Colonic mucosa (tissue), 4 donors: ENCODE data around the gene MRC2. TPM values are rescaled to one million over a fixed set of nuclear protein-coding genes. Genes with fewer than 3 reads are reported as not detected.

Source experiments
- DNase-seq: peaks from one replicate; pipeline ENCODE4 v3.0.0-alpha.2; 2020
- H3K27ac ChIP-seq: fragments of 200-600 bp; one replicate; pipeline ENCODE4 v1.8.0; 2021
- H3K27me3 ChIP-seq: fragments of 200-600 bp; one replicate; pipeline ENCODE4 v1.8.0; 2021
- H3K36me3 ChIP-seq: fragments of 200-600 bp; one replicate; pipeline ENCODE4 v1.8.0; 2021
- H3K4me1 ChIP-seq: fragments of 200-600 bp; one replicate; pipeline ENCODE4 v1.8.0; 2021; ENCODE audit warnings: mild to moderate bottlenecking
- H3K4me3 ChIP-seq: fragments of 200-600 bp; one replicate; pipeline ENCODE4 v1.8.0; 2021
- H3K9ac ChIP-seq, 2 donors: one replicate each; pipeline ENCODE4 v1.7.0; 2013; ENCODE audit warnings: control low read depth in 2 of 2, low read depth in 2 of 2, low read length in 2 of 2
- H3K9me3 ChIP-seq: fragments of 200-600 bp; one replicate; pipeline ENCODE4 v1.8.0; 2021
- intact Hi-C: fragments of 100-400 bp; cut with DNase I; formaldehyde crosslinking; loops from one replicate; pipeline ENCODE4 v1.14.1; 2022
- total RNA-seq, 2 donors: library from RNA; stranded (reverse); fragmentation: NEBNext Ultra II Directional in 1 of 2; extraction: Animal tissue kit (Norgen Biotek cat#: 25700) in 1 of 2; gene quantifications; one replicate each; pipeline ENCODE4 v1.2.1, GENCODE V29; 2021
- TF ChIP-seq, protein P1 (sequence below): fragments of 200-600 bp; IDR thresholded peaks from one replicate; pipeline ENCODE4 v1.8.0; 2022; ENCODE audit warnings: antibody characterized with exemption, mild to moderate bottlenecking
- donor health status: healthy.
- donor health status: DM: no; HTN: no; CAD: no.
- donor health status: DM: no; HTN: no; CAD: no.

Gene MRC2
- total RNA-seq, 2 donors from 2014 or later = 6.4 to 10.9 TPM

DNA sequence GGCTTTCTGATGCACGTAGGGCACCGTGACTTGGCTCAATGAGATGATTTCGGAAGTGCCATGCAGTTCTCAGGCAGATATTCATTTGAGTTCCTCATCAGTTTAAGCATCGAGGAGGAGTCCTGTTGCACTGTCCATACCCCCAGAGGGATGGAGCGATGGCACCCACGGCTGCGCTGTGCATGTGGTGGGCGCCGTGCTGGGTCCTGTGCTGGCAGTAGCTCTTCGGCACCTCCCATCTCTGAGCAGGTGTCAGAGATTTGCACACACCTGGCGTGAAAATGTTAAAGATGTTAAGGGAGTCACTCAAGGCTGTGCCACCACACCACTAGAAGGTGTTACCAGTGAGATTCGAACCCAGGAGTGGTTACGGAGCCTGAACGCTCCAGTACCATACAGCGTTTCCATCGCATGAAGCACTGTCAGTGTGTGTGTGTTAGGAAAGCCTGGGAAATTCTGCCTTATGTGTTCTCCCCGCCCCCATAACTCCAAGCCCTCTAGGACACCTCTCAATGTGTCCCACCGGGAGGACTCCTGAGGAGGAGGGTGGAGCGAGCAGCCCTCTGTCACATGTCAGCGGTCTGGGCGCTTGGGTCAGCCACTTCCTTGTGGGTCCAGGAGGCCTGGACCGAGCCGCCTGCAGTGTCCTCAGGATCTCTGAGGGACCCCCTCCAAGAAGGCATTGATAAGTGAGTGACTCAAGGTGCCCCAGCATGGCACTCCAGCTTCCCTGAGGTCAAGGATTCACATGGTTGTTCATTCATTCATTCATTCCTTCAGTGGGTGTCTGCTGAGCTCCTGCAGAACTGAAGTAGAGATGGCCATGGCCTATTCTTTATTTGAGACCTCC lies 3.8 kb downstream of the MRC2 start:
- TF ChIP-seq, protein P1, sequence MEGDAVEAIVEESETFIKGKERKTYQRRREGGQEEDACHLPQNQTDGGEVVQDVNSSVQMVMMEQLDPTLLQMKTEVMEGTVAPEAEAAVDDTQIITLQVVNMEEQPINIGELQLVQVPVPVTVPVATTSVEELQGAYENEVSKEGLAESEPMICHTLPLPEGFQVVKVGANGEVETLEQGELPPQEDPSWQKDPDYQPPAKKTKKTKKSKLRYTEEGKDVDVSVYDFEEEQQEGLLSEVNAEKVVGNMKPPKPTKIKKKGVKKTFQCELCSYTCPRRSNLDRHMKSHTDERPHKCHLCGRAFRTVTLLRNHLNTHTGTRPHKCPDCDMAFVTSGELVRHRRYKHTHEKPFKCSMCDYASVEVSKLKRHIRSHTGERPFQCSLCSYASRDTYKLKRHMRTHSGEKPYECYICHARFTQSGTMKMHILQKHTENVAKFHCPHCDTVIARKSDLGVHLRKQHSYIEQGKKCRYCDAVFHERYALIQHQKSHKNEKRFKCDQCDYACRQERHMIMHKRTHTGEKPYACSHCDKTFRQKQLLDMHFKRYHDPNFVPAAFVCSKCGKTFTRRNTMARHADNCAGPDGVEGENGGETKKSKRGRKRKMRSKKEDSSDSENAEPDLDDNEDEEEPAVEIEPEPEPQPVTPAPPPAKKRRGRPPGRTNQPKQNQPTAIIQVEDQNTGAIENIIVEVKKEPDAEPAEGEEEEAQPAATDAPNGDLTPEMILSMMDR = no peak
- Histone ChIP-seq H3K9me3 (no peaks in the 10 kb centered on the region), H3K4me3 (no peak overlapping the region), H3K27ac (no peak overlapping the region), H3K27me3 (peaks cover 24% of the 10 kb centered on the region), H3K4me1 (no peaks in the 10 kb centered on the region), H3K36me3 (no peaks in the 10 kb centered on the region), H3K9ac (no peak overlapping the region)
- intact Hi-C loops = no loop called here
- no peak for DNase-seq

DNA sequence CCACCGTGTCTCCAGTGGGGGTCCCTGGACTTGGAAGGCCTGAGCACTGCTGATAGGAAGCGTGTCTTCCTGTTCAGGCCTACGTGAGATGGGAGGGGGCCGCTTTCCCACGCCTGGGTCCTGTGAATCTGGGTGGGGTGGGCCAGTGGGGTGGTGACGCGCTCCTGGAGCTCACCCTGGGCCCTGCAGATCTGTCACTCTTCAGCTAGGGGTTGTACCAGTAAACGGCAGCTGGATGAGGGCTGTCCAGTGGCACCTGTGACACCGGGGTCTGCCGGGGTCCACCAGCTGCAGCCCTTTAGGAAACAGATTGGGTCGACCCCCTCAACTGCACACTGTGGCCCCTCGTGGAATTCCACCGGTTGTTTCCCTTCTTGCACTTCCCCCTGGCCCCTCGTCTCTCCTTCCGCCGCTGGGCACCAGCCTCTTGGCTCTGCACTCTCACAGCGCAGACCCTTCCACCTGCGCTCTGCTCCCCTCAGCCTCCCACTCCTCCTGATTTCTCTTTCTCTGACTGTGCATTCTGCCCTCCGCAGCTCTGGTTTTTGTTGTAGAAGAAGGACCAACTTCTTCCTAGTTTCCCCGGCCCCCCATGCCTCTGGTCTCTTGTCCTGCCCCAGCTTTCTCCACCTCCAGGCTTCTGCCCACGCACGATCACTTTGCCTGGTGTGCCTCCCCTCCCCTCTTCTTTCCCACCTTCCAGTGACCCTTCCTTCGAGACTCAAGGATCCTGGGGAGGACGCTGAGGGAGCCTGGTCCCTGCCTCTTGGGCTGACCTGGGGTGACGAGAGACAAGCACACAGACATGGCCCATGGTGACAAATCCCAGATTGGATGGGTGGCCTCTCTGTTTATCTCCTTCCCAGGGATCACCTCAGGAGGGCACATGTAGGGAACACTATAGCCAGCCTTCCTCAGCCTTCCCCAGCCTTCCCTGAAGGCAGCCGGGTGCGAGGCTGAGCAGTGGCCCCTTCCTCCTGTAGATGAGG lies 4.8 kb downstream of the MRC2 start:
- TF ChIP-seq, protein P1 = no peak
- Histone ChIP-seq H3K36me3 (no peaks in the 10 kb centered on the region), H3K27me3 (peaks cover 17% of the 10 kb centered on the region), H3K4me3 (no peak overlapping the region), H3K9ac (no peak overlapping the region), H3K9me3 (no peaks in the 10 kb centered on the region), H3K27ac (no peak overlapping the region), H3K4me1 (no peaks in the 10 kb centered on the region)
- DNase-seq = no peak
- intact Hi-C loops = no loop called here

DNA sequence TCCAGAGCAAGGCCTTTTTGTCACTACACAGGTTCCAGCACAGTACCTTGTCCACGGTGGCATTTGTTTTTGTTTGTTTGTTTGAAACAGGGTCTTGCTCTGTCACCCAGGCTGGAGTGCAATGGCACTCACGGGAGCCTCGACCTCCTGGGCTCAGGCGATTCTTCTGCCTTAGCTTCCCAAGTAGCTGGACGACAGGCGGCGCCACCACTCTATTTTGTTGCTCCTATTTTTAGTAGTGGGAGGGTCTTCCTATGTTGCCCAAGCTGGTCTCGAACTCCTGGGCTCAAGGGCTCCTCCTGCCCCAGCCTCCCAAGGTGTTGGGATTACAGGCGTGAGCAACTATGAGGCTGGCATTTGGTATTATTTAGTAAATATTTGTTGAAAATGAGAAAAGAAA lies 10.3 kb downstream of the MRC2 start:
- H3K4me1 ChIP-seq = no peaks in the 10 kb centered on the region
- H3K4me3 ChIP-seq = no peak overlapping the region
- no peak overlapping the region for H3K9ac ChIP-seq
- H3K9me3 ChIP-seq = no peaks in the 10 kb centered on the region
- no peaks in the 10 kb centered on the region for H3K36me3 ChIP-seq
- H3K27me3 ChIP-seq = no peaks in the 10 kb centered on the region
- intact Hi-C loops = no loop called here
- no peak overlapping the region for H3K27ac ChIP-seq
- TF ChIP-seq, protein P1 = no peak
- no peak for DNase-seq

DNA sequence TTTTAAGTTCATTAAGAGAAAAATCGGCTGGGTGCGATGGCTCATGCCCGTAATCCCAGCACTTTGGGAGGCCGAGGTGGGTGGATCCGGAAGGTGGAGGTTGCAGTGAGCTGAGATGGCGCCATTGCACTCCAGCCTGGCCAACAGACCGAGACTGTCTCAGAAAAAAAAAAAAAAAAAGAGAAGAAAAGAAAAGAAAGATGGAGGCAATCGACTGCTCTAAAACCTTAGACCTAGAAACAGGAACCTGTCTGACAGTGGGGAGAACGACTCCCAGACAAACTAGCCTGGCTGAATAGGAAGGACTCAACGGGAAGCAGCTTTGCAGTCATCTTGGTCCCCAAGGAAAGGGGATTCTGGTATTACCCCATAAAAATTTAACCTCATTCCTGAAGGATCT lies 13.7 kb downstream of the MRC2 start:
- Histone ChIP-seq H3K4me1 (no peaks in the 10 kb centered on the region), H3K4me3 (no peak overlapping the region), H3K9ac (no peak overlapping the region), H3K9me3 (no peaks in the 10 kb centered on the region), H3K36me3 (no peaks in the 10 kb centered on the region), H3K27me3 (no peaks in the 10 kb centered on the region), H3K27ac (no peak overlapping the region)
- DNase-seq = no peak
- intact Hi-C loops = no loop called here
- TF ChIP-seq, protein P1 = no peak

DNA sequence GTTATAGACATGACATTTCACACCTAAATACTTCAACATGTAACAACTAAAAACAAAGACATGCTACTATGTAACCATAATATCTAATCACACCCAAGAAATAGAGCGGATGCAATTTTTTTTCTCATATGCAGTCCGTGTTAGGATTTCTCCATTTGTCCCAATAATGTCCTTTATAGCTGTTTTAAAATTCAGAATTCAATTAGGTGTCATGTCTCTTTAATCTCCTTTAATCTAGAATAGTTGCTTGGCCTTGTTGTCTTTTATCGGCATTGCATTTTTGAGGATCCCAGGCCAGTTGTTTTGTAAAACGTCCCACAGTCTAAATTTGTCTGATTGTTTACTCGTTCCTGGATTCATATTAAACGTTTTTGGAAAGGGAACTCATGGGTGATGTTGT lies 14.5 kb downstream of the MRC2 start:
- TF ChIP-seq, protein P1 = no peak
- H3K4me3 ChIP-seq = no peak overlapping the region
- no peaks in the 10 kb centered on the region for H3K36me3 ChIP-seq
- H3K9ac ChIP-seq = no peak overlapping the region
- no peaks in the 10 kb centered on the region for H3K27me3 ChIP-seq
- intact Hi-C loops = no loop called here
- H3K27ac ChIP-seq = no peak overlapping the region
- H3K4me1 ChIP-seq = no peaks in the 10 kb centered on the region
- no peaks in the 10 kb centered on the region for H3K9me3 ChIP-seq
- no peak for DNase-seq
